SK-N-SH (cell line): ENCODE measurements around the gene CRYGC.

Experiments used
- CTCF ChIP-seq: fragments of 200-600 bp; sonication (generic); IDR thresholded peaks from 2 replicates; pipeline ENCODE4 v1.6.1; 2017; ENCODE audit warnings: antibody characterized with exemption, mild to moderate bottlenecking, moderate library complexity
- EP300 ChIP-seq, 2 experiments: IDR thresholded peaks; 2 replicates each; pipeline versions ENCODE4 v1.4.0 to v1.6.1; 2012; ENCODE audit warnings: borderline replicate concordance in 1 of 2, low read depth in 1 of 2, low read length in 1 of 2
- EZH2phosphoT487 ChIP-seq: fragments of 200-600 bp; sonication (generic); IDR thresholded peaks from 2 replicates; pipeline ENCODE4 v1.6.1; 2017; ENCODE audit warnings: low read depth, mixed run types, mild to moderate bottlenecking, antibody characterized with exemption, moderate library complexity, borderline replicate concordance
- MXI1 ChIP-seq: IDR thresholded peaks from 2 replicates; pipeline ENCODE4 v1.6.1; 2012; ENCODE audit warnings: mild to moderate bottlenecking, low read depth, low read length, improper control_type of control experiment
- POLR2AphosphoS5 ChIP-seq: IDR thresholded peaks from 2 replicates; pipeline ENCODE4 v1.6.1; 2012; ENCODE audit warnings: low read depth, low read length
- RAD21 ChIP-seq: IDR thresholded peaks from 2 replicates; pipeline ENCODE4 v1.6.1; 2012; ENCODE audit warnings: mild to moderate bottlenecking, low read length
- SIN3A ChIP-seq: IDR thresholded peaks from 2 replicates; pipeline ENCODE4 v1.6.1; 2012; ENCODE audit warnings: low read depth, mild to moderate bottlenecking, low read length, moderate library complexity, borderline replicate concordance
- TAF1 ChIP-seq: IDR thresholded peaks from 2 replicates; pipeline ENCODE4 v1.6.1; 2012; ENCODE audit warnings: low read depth, mild to moderate bottlenecking, low read length, moderate library complexity, borderline replicate concordance

DNA sequence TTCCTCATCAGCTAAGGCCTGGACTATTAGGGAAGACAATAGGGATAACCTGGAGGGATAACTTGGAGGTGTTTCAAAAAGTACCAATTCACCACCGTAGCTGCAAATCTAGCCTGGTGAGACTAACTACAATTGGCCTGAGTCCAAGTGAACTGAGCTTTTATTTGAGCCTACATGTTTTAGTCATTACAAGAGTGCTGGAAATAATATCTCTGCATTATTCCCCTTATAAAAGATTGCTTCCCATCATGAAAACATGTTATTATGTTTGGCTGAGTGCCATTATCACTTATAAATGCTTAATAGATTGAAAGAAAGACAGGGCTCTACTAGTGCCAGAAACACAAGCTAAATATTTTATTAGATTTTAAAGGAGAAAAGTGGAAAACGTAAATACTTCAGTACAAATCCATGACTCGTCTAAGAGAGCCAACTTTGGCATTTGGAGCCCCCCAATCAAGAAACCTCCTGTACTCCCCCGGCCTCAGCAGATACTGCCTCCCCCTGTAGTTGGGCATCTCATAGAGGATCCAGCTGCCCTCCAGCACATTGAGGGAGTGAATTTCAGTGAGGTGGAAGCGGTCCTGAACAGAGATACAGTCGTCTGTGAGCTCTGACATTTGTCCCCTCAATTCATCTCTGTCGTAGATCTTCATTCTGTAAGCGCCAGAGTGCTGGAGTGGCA lies 12.8 kb upstream of the CRYGC start:
- TF ChIP-seq EP300 (IDR thresholded peaks at IDR 0.05; ENCODE audit: borderline replicate concordance in 1 of 2, low read depth in 1 of 2, low read length in 1 of 2) = peak in 1 of 2 experiments; percentile 65; a peak in 2 of 4 replicates
- TF ChIP-seq EZH2phosphoT487 = no peak
- no peak for TF ChIP-seq MXI1
- no peak for TF ChIP-seq CTCF
- no peak for TF ChIP-seq POLR2AphosphoS5
- no peak for TF ChIP-seq TAF1
- no peak for TF ChIP-seq SIN3A
- no peak for TF ChIP-seq RAD21
